ENCODE data around the gene ITCH.

- no peak for TF ChIP-seq CTCF (IDR thresholded peaks at IDR 0.05; ENCODE audit: poor library complexity, severe bottlenecking)
- no peak for TF ChIP-seq RAD21 (conservative IDR thresholded peaks at IDR 0.05)
- TF ChIP-seq REST (IDR thresholded peaks at IDR 0.05; ENCODE audit: borderline replicate concordance): no peak
- no peak for TF ChIP-seq EZH2 (IDR thresholded peaks at IDR 0.05; ENCODE audit: borderline replicate concordance, insufficient read depth, low read length, poor library complexity, severe bottlenecking)
- TF ChIP-seq EP300 (conservative IDR thresholded peaks at IDR 0.05; ENCODE audit: poor library complexity, severe bottlenecking): no peak
These were observed 162.8 kb downstream of the ITCH start for GRCh38 chr20:34525709-34526416.

All from neural cell (in vitro differentiated cells).